Measurements from ENCODE around the gene ROBO1.
"Not testable (repeated sequence)": the region's sequence is repeated elsewhere in the genome, so short reads cannot be mapped to it uniquely, and the experiment has no call there.

ROBO1 gene

DNA sequence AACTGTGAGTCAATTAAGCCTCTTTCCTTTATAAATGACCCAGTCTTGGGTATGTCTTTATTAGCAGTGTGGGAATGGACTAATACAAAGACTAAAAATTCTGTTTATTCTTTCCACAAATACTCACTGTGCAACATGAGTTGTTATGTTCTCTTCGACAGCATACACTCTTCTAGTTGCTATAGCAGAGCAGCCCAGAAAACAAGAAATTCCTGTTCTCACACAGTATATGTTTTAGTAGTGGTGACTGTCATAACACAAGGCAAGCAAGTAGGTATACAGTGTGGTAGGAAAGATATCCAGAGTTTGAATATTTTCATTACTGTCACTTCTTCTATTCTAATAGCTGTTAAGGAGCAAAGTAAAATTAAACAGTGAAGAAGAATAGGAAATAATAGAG lies 453.3 kb downstream of the ROBO1 start:
- no peak for DNase-seq (ENCODE audit: low read depth, low spot score)

- no peak for DNase-seq (ENCODE audit: low read depth, low spot score)
Measured at GRCh38 chr3:79310016-79310415, 457.8 kb downstream of the ROBO1 start.

DNA sequence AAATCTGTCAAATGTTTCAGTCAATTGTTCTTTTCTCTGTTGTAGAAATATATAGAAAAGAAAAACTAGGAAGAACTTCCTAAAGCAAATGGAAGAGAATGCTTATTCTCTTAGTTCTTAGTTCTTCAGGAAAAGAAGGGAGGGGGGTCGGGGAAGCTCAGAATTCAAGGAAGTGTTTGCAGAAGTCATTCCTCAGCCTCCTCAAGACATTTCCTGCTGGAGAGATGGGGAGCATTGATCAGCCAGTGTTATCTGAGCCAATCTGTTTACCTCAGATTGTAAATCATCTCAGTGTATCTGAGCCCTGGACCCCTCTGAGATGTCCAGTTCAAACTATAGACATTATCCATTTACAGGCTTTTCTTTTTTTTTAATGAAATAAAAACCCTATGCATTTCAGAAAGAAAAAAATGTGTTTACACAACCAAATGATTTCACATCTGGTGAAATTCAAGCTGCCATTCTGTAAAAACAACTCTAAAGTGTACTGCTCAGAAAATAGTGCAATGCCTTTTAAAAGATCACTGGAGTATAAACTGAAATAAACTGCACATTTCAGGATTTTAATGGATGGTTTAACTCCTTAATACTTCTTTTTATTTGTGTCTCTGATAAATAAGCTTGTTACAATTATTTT lies 460.7 kb downstream of the ROBO1 start:
- DNase-seq (ENCODE audit: low read depth, low spot score): no peak

DNA sequence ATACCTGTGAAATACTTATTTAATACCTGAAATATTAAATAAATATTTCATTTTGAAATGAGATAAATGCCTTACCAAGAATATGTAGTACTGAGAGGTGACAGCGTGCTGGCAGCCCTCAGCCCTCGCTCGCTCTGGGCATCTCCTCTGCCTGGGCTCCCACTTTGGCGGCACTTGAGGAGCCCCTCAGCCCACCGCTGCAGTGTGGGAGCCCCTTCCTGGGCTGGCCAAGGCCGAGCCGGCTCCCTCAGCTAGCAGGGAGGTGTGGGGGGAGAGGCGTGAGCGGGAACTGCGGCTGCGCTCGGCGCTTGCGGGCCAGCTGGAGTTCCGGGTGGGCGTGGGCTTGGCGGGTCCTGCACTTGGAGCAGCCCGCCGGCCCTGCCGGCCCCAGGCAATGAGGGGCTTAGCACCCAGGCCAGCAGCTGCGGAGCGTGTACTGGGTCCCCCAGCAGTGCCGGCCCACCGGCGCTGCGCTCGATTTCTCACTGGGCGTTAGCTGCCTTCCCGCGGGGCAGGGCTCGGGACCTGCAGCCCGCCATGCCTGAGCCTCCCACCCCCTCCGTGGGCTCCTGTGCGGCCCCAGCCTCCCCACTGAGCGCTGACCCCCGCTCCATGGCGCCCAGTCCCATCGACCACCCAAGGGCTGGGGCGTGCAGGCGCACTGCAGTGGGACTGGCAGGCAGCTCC lies 467.7 kb downstream of the ROBO1 start:
- DNase-seq (ENCODE audit: low read depth, low spot score): not testable (repeated sequence)

- DNase-seq (ENCODE audit: low read depth, low spot score): peak; percentile 77
Measured at GRCh38 chr3:79297245-79297960, 470.4 kb downstream of the ROBO1 start.

DNA sequence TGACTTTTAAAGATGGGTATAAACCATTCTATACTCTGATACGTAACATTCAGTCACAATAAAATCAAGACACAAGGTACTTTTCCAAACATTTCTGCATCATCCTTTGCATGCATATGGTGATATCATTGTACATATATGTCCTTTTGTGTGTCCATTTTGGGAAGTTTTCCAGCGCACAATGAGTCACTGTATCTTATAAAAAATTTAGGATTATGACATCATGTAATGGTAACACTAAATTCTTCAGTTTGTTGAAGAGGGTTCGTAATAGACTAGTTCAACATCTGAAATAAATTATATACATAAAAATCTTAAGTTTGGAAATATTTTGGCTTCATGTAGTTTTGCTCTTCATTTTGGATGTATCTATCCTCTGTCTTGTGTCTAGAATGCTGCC lies 480.9 kb downstream of the ROBO1 start:
- no peak for DNase-seq (ENCODE audit: low read depth, low spot score)

- no peak for DNase-seq (ENCODE audit: low read depth, low spot score)
Measured at GRCh38 chr3:79285871-79286270, 481.9 kb downstream of the ROBO1 start.

GRCh38 chr3:79285380-79285779 lies 482.4 kb downstream of the ROBO1 start:
- DNase-seq (ENCODE audit: low read depth, low spot score): no peak

DNA sequence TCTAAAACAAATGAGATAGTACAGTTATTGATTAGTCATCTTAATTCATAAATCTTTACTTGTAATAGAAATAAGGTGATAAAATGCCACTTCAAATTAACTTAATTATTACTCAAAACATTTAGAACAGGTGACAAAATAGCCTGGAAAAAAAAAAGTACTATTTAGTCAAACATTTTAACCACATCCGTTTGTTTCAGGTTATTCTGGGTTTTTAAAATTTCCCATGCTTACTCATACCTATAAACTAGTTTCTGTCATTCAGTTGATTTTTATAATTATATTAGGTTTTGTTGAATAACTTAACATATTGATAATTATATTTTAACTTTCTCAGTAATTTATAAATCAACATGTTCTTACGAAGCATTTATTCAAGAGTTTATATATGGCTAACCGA lies 483.0 kb downstream of the ROBO1 start:
- no peak for DNase-seq (ENCODE audit: low read depth, low spot score)

GRCh38 chr3:79278681-79279080 lies 489.1 kb downstream of the ROBO1 start:
- no peak for DNase-seq (ENCODE audit: low read depth, low spot score)

GRCh38 chr3:79268422-79268821 lies 499.4 kb downstream of the ROBO1 start:
- no peak for DNase-seq (ENCODE audit: low read depth, low spot score)

DNA sequence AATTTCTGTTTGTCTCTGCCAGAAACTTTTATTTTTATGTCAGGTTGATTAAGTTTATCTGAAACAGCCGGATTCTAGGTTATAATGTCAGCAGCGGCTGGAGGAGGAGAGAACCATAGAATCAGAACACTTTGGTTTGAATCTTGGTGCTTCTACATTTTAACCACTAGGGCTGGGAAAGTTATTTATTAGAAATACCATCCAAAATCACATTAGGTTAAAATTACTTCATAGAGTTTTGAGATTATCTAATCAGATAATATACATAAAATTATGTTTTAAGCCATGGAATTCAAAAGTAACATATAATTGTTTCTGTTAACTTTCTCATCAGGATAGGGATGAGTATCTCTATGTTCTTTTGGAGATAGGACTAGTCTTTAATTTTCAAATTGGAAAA lies 502.9 kb downstream of the ROBO1 start:
- DNase-seq (ENCODE audit: low read depth, low spot score): no peak

- no peak for DNase-seq (ENCODE audit: low read depth, low spot score)
Measured at GRCh38 chr3:79263423-79263822, 504.4 kb downstream of the ROBO1 start.

DNA sequence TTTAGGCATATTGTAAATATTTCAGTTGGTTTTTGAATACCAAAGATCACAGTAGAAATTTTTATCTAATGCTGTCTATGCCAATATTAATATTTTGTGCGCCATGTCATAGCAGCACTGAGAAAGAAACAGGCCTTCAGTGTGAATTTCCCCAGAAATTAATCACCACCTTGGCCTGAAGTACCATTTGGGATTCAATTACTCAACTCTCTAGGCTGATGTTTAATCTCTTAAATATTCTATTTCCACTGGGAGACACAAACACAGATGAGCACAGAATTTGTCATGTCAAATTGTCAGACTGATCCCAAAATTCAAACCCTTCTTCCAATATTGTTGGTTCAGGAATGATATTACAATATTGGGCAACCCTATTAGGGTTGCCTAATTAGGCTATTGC lies 509.3 kb downstream of the ROBO1 start:
- DNase-seq (ENCODE audit: low read depth, low spot score): no peak

DNA sequence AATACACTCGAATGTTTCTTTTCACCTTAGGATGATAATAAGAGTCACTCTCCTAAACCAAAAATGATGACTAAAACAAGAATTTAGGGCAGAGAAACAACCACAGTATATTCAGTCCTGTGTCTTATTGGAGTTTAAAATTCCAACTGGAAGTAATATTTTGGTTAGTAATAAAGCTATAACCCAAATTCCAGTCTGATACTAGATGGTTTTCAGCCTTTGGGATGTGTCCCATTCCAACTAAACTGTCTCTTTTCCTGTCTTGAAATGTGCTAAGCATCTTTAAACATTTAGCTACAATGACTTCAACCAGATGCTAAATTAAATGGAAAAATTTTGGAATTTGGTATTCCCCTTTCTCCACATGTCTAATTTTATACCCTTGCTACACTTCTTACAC lies 510.0 kb downstream of the ROBO1 start:
- no peak for DNase-seq (ENCODE audit: low read depth, low spot score)

GRCh38 chr3:79255702-79256101 lies 512.1 kb downstream of the ROBO1 start:
- DNase-seq (ENCODE audit: low read depth, low spot score): no peak

- DNase-seq (ENCODE audit: low read depth, low spot score): no peak
Measured at GRCh38 chr3:79255292-79255691, 512.5 kb downstream of the ROBO1 start.

- no peak for DNase-seq (ENCODE audit: low read depth, low spot score)
Measured at GRCh38 chr3:79253704-79254103, 514.1 kb downstream of the ROBO1 start.

DNA sequence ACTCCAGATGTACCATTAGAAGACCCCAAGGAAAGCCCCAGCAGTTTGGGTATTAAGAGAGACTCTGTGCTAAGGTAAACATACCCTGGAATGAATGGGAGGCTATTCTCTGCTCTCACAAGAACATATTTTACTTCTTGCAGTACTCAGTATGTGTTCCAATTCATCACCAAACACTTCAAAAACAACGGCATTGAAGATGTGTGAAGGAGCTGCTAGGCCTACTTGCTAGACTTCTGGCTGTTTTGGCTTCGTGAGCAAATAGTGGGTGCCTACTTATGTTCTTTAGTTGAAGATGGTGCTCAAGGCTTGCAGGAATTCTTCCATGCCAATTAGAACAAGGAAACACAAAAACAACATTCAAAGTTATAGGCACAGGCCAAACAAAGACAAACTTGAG lies 514.5 kb downstream of the ROBO1 start:
- DNase-seq (ENCODE audit: low read depth, low spot score): no peak

DNA sequence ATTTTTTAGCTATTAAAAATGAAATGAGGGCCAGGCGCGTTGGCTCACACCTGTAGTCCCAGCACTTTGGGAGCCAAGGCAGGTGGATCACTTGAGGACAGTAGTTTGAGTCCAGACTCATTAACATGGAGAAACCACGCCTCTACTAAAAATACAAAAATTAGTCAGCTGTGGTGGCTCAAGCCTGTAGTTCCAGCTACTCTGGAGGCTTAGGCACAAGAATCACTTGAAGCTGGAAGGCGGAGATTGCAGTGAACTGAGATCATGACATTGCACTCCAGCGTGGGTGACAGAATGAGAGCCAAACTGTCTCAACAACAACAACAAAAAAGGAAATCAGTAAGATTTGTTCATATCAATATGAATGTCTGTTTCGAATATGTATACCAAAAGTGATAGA lies 517.1 kb downstream of the ROBO1 start:
- no peak for DNase-seq (ENCODE audit: low read depth, low spot score)

- DNase-seq (ENCODE audit: low read depth, low spot score): peak; percentile 70
Measured at GRCh38 chr3:79249701-79250100, 518.1 kb downstream of the ROBO1 start.

DNA sequence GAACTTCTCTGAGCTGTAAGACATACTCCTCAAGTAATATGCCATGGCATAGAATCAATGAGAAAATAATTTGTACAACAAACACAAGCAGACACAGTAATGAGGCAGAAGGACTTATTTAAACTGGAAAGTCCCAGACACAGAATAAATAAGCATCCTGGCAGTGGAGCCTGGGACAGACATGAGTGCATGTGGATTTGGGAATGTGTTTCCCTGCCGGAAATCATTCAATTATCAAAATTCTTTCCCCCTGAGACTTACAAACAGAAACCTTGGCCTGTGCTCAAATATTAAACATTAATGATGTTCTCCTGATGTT lies 520.1 kb downstream of the ROBO1 start:
- peak; percentile 70 for DNase-seq (ENCODE audit: low read depth, low spot score)
